Hepatocyte (in vitro differentiated cells): Measurements from ENCODE around the gene ZNF212.

Source experiments
- EZH2 ChIP-seq: fragments of 200-600 bp; sonication (generic); IDR thresholded peaks from 2 replicates; pipeline ENCODE4 v1.6.1; 2016; ENCODE audit warnings: antibody characterized with exemption, mild to moderate bottlenecking, borderline replicate concordance
- EZH2phosphoT487 ChIP-seq: fragments of 200-600 bp; sonication (generic); IDR thresholded peaks from one replicate; pipeline ENCODE4 v1.6.1; 2018; ENCODE audit warnings: antibody characterized with exemption, mild to moderate bottlenecking, low read depth, moderate library complexity; ENCODE audit not compliant: unreplicated experiment, severe bottlenecking
- TF ChIP-seq, protein P1 (sequence below): fragments of 200-600 bp; sonication (generic); IDR thresholded peaks from 2 replicates; pipeline ENCODE4 v1.5.1; 2016; ENCODE audit warnings: antibody characterized with exemption, mild to moderate bottlenecking; ENCODE audit not compliant: poor library complexity

DNA sequence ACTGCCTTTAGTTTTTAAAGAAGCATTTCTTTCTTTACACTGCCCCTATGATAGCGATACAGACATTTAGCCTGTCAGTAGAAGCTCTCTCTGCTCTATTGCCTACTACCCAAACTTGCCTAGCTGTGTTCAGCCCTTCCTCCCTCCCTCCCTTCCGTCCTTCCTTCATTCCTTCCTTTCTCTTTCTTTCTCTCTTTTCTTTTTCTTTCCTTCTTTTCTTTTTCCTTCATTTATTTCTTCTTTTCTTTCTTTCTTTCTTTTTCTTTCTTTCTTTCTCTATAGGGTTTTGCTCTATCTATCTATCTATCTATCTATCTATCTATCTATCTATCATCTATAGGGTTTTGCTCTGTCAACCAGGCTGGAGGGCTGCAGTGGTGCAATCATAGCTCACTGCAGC, 7.1 kb upstream of the ZNF212 start:
- TF ChIP-seq, protein P1, sequence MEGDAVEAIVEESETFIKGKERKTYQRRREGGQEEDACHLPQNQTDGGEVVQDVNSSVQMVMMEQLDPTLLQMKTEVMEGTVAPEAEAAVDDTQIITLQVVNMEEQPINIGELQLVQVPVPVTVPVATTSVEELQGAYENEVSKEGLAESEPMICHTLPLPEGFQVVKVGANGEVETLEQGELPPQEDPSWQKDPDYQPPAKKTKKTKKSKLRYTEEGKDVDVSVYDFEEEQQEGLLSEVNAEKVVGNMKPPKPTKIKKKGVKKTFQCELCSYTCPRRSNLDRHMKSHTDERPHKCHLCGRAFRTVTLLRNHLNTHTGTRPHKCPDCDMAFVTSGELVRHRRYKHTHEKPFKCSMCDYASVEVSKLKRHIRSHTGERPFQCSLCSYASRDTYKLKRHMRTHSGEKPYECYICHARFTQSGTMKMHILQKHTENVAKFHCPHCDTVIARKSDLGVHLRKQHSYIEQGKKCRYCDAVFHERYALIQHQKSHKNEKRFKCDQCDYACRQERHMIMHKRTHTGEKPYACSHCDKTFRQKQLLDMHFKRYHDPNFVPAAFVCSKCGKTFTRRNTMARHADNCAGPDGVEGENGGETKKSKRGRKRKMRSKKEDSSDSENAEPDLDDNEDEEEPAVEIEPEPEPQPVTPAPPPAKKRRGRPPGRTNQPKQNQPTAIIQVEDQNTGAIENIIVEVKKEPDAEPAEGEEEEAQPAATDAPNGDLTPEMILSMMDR = no peak
- TF ChIP-seq EZH2 (no peak), EZH2phosphoT487 (no peak)
